GM18907 (cell line): ENCODE measurements around the gene CLN6.

ENCODE experiments used
- ATAC-seq: cut with Tn5 transposase; IDR thresholded peaks from one replicate; pipeline ENCODE4 v1.9.1; 2021; ENCODE audit warnings: mild to moderate bottlenecking, moderate library complexity; ENCODE audit not compliant: unreplicated experiment

CLN6 gene

DNA sequence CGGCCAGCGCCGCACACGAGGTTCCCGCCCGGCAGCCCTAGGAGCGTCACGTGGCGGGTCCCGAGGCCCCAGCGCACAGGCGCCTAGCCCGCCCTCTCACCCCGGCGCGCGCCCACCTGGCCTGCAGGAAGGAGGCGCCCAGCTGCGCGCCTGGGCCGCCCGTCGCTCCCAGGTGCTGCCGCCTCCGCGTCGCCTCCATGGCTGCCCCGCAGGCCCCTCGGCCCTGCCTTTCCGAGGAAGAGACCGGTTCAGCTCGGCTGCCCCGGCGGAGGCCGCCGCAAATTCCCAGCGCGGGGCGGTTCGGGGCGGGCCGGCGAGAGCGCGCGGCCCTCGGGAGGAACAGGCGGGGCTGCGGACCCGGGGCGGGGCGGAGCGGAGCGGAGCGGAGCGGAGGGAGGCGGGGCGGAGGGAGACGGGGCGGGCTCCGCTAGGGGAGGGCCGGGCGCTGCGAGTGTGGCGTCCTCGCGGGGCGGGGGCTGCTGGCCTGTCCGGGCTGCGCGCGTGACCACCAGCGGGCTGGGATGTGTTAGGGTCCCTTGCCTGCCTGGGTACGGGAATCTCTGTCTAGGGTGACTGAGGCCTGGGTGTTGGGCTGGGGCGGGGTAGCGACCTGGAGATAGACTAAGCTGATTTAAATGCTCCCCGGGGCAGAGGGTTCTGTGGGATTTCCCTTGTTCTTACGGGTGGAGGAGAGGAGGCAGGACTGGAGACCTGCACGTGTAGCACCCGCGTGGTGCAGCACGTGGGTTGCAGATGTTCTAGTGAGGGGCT, at the start of gene CLN6:
Gene CLN6 (minus strand): TSS at position 343 of the 771 bp plus-strand sequence. CDS start 144 bp downstream, at position 199.
- ATAC-seq, result peak; percentile 70

DNA sequence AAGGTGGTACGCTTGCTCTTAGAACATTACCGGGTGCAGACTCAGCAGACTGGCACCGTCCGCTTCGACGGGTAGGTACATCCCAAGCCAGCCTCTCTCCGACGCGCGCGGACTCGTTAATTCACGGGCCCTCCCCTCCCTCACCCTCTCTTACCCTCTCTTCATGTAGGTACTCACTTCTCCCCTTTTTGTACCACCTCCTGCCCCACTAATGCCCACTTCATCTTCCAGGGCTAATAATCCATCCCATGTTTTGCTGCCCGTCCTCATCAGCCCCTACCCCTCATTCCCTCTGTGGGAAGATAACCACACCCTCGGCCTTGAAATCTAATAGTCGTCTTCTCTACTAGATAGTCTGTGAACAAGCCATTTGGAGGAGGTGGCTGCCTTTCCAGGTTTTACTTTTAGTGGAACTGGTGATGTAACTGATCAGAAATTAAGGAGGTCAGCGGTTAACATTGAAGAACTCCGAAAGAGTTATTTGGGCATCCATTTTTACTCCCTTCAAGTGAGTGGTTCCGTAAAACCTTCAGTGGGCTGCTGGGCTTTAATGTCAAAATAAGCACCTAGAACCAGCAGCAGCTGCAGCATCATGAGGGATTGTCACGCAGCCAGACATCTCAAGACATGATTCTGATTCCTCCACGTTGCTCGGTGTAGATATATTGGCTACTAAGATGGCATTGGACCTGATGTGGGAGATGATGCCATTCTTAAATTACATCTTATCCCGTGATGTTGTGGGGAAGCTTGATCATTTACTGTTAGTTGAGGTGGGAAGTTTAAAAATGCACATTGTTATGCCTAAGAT, 49.3 kb upstream of the CLN6 start:
- no peak for ATAC-seq

DNA sequence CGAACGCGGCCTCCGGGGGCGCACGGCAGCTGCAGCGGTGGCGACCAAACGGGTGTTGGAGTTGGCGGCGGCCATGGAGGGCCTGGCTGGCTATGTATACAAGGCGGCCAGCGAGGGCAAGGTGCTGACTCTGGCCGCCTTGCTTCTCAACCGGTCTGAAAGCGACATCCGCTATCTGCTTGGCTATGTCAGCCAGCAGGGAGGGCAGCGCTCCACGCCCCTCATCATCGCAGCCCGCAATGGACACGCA, 48.7 kb upstream of the CLN6 start:
- no peak for ATAC-seq

DNA sequence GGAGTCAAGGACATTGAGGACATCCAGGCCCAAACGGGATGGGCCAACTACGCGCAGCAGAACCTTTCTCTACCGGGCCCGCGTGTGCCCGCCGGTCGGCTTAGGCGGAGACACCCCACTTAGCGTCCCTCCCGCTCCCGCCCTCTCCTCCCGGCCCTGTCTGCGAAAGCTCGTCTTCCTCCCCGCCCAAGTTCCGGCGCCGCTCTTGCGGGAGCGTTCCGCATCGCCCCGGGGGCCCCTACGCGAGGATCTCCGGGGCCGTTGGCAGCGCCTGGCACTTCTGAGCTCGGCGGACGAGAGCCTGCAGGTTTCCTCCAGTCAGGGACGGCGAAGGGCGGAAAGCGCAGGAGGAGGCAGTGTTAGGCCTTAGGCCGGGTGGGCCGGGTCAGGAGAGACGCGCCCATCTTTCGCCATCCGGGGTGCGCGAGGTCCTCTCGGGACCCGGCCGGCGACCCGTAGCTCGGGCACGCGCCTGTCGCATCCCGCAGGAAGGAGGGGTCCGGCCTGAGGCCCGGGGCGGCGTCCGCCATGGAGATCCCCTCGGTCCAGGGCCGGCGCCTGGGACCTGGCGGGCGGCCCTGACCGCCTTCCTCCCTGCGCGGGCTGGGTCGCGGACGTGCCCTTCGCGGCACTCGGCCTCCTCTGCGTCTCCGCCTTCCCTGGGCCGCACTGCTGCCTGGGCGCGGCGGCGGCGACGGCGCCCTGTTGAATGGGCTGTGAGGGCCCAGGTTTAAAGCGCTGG, 48.2 kb upstream of the CLN6 start, which contains the start of gene FEM1B:
Gene FEM1B (plus strand): TSS at position 143 of the 742 bp plus-strand sequence. CDS start 673 bp downstream, outside the sequence.
- ATAC-seq, result peak; percentile 80

DNA sequence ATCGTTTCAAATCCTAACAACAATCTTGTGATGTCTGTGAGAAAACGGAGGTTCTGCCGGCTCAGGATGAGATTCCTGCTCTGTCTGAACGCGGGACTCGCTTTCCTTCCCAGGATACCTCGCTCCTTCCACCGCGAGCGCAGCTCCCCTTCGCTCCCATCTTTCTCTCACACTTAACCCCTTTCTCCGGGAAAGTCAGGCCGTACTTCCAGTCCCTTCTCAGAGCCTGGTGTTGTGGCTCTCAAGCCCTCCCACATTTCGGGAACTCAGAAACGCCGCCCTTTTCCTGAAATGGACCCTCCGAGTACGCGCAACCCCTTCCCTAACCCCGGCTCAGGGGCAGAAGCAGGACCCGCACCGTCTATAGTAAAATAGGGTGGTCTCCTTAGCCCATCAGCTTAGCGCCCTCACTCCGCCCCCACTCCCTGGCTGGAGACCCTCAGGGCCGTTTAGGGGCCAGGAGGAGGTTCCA, 47.6 kb upstream of the CLN6 start:
- peak; percentile 2 for ATAC-seq

DNA sequence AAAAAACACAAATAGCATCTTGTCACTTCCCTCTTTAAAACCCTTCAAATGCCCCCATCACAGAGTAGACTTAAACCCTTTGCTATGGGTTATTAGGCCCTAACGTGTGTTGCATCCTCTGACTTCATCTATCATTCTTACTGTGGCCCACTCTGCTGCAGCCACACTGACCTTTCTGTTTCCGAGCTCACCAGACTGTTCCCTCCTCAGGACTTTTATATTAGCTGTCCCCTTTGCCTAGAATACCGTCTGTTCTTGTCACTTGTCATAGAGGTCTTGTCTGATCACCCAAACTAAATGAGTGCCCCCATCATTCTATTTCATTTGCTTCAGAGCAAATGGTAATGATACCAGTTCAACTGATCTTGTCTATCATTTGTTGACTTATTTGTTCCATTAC, 47.1 kb upstream of the CLN6 start:
- no peak for ATAC-seq

DNA sequence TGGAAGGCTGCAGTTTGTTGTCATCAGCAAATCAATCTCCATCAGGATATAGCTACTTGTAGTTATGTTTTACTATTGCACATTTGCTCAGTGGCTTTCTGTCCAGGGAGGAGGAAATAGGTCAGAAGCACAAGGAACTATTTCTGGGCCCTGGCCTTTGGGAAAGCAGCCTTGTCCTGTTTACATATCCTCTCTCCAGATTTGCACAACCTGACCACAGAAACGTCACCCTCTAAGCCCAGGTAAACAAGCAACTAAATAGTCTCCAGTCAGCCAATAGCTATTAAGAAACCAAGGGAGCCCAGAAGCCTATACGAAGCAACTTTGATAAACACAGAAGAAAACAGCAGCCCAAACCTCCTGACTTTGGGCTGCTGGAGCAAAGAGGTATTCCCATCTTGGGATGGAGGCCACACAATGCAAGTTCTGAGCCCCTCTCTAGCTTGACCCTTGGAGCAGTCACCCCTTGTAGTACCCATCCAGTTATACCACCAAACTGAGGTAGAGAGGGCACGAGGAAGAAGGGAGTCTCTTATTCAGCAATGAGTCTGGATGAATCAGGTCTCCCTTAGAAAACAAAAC, 45.7 kb upstream of the CLN6 start:
- ATAC-seq, result no peak

DNA sequence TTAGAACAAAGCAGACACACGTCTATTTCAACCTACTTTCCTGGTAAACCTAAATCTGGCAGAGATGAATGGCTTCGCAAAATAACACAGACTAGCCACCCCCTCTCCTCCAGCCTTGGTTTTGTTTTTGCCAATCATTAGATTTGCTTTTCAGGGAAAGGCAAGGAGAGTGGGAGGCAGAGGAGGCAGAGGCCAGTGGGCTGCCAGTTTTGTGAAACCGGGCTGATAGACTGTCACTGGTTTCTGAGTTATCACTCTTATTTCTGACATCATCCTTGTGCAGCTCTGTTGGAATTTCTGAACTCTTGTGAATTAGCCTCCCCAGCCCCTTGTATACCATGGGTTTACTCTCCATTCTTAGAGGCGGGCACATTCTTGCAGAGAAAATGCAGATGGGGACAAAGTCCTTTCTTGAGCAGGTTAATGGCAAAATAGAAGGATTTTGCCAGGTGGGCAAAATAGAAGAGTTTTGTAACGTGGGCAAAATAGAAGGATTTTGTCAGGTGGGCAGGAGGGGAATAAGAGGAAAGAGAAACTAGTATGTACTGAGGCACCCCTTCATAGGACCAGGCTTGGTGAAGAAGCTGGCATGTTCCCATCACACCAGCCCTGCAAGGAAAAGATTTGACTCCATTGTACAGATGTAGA, 44.8 kb upstream of the CLN6 start:
- no peak for ATAC-seq

DNA sequence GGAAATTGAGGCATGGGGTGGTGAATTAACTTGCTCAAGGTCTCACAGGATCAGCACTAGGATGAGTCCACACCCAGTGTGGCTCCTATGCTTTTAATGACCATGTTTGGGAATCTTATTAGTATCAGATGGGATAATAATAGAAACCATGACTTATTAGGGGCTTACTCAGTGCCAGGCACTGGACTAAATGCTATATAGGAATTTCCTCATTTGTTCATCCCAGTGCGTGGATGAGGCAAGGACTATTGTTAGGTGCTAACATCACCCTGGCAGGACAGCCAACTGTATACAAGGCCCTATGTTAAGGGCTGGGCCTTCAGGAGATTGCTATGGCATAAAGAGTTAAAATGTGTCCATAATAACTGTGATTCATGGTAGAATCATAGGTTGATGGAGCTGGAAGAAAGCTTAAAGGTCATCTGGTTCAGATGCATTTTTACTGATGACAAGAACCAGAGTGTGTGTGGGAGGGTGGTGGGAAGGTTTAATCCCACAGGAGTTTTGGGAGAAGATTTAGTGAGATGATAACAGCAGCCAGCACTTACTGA, 43.3 kb upstream of the CLN6 start:
- ATAC-seq, result no peak

DNA sequence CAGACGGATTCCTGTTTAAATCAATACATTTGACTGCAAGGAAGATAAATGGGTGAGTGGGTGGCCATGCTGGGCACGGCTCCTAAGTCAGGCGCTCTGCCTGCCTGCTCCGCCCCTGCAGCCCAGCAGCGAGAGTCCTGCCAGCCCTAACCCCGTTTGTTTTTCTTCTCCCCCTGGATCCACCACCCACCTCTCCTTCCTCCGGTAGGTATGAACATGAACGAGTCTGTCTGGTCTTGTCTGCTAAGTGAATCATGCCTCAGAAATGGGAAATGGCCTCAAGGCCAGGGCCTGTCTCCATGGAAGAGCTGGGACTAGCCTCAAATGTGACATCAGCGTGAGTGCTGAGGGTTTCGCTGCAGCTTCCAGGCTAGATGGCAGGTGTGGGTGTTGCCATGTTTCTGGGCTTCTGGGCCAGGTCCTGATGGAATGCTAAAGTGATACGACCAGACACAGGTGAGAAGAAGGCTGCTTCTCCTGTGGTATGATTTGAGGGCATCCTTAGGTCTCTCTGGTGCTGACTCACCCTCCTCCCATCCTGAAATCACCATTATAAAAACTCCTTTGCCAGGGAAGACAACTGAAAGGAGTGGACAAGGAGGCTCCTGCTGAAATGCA, 42.4 kb upstream of the CLN6 start:
- ATAC-seq, result no peak

DNA sequence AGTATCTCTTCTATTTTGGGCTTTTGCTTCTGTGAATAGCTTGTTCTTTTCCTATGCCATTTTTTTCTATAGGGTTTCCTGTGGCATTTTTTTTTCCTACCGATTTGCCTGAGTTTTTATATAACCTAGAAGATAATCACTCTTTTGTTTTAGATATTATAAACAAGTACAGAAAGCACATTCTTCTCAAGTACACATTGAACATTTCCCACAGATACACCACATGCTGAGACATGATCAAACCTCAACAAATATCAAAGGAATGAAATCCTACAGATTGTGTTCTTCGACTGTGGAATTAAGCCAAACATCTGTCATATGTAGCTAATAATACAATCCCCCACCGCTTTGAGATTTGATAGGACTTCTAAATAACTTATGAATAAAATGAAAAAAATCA, 38.9 kb upstream of the CLN6 start:
- no peak for ATAC-seq

DNA sequence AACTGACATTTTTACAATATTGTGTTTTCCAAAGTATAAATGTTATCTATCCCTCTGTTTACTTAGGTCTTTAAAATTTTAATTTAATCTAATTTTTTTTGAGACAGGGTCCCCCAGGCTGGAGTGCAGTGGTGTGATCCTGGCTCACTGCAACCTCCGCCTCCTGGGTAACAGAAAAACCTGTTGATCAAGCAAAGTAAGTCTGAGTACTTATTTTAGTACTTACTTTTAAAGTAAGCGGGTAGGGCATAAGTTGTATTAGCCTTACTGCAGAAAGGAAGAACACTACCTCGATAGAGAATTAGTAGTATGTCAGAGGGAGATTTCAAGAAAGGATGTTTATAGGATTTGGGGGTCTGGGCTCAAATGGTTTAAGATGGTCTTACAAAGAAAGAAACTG, 36.1 kb upstream of the CLN6 start:
- ATAC-seq, result no peak

DNA sequence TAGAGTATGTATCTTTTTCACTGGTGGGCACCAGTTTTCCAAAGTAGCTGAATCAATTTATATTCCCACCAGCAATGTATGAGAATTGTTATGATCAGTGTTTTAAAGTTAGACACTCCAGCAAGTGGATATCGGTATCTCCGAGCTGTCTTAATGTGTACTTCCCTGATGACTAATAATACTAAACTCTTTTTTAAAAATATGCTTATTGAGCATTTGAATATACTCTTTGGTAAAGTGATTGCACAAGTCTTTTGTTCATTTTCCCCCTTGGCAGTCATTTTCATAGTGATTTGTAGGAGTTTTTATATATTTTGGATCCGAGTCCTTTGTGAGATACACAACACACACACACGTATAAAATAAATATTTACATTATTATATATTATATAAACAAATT, 35.6 kb upstream of the CLN6 start:
- no peak for ATAC-seq

DNA sequence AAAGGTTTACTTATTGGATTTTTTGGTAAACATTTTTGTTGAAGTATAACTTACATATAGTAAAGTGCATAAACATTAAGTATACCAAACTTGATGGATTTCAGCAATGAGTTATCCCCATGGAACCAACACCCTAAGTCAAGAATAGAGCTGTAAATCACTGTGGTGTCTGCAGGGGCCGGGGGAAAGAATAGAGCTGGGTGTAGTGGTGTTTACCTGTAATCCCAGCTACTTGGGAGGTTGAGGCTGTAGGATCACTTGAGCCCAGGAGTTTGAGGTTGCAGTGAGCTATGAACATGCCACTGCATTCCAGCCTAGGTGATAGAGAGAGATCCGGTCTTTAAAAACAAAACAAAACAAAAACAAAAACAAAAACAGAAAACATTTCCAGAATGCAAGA, 34.8 kb upstream of the CLN6 start:
- no peak for ATAC-seq

DNA sequence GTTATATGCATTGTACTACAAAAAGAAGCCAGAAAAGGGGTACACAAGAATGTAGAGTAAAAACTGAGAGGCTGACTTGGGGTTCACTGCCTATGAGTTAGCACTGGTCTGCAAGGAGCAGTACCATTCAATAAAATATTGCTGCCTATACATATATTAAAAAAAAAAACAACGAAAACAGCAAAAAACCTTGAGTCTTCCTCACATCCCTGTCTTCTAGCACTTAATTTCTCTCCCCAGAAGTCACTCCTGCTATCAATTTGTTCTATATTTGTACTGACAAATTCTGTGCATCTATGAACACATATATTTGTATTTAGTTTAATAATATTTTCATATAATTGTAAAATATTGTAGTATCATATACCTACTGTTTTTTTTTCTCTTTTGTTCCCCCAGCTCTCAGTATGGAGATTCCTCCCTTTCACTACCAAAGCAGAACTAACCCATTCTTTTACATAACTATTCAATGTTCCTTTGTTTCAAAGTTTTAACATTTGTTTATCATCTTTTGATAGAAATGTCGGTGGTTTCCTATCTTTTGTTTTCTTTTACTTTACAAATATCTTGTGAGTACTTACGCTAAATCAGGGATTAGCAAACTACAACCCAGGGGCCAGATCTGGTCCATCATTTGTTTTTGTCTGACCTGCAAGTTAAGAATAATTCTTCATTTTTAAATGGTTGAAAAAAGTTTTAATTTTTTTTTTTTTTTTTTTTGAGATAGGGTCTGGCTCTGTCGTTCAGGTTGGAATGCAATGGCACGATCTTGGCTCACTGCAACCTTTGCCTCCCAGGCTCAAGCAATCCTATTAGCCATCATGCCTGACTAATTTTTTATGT, 33.2 kb upstream of the CLN6 start:
- no peak for ATAC-seq

DNA sequence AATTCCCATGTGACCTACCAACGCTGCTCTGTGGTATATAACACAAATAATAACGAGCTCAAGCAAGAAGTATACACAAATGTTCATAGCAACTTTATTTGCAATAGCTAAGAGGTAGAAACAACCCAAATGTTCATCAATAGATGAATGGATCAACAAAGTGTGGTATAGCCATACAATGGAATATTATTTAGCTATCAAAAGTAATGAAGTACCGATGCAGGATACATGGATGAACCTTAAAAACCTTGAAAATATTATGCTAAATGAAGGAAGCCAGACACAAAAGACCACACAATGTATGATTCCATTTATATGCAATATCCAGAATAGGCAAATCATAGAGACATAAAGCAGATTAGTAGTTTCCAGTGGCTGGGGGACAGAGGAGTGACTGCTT, 32.5 kb upstream of the CLN6 start:
- no peak for ATAC-seq

DNA sequence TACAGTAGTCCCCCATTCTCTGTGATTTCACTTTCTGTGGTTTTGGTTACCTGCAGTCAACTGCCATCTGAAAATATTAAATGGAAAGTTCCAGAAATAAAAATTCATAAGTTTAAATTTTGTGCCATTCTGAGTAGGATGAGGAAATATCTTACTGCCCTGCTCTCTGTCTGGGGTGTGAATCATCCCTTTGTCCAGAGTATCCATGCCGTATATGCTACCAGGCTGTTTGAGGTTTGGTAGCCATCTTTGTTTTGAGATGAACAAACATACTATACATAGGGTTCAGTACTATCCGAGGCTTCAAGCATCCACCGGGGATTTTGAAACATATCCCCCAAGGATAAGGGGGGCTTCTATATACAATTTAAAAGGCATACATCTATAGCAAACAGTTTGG, 31.7 kb upstream of the CLN6 start:
- ATAC-seq, result no peak

DNA sequence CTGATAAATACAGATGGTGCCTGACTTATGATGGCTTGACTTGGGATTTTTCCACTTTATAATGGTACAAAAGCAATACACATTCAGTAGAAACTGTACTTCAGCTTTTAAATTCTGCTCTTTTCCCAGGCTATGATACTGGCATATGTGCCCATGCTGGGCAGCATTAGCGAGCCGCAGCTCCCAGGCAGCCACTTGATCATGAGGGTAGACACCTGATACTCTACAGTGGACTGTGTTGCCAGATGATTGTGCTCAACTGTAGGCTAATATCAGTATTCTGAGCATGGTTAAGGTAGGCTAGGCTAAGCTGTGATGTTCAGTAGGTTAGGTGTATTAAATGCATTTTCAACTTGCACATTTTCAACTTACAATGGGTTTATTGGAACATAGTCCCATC, 30.4 kb upstream of the CLN6 start:
- ATAC-seq, result no peak

DNA sequence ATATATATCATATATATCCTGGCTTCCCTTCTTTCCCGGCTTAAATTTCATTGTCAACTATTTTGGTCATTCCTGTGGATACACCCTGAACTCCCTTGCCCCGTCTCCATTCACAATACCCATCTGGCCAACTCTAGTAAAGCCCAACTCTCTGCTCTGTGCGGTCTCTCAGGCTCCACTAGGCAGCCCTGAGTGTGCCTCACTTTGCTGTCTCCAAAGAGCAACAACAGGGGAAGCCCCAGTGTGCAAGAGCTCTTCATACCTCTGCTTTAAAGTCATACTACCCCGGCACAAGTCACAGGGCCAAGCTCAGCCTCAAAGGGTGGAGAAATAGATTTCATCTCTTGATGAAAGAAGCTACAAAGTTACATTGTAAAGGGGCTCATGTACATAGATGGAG, 29.2 kb upstream of the CLN6 start:
- no peak for ATAC-seq
